Retinal pigment epithelial cell (primary cell): ENCODE measurements around the gene CPEB4.

Source experiments
- DNase-seq: peaks from one replicate; pipeline ENCODE4 v3.0.0-alpha.2; 2010; ENCODE audit warnings: low read depth
- H3K4me3 ChIP-seq: 2 replicates; pipeline ENCODE4 v1.5.1; 2011; ENCODE audit warnings: mild to moderate bottlenecking, low read length, control low read depth, moderate library complexity
- CTCF ChIP-seq: conservative IDR thresholded peaks from 2 replicates; pipeline ENCODE4 v1.5.1; 2011; ENCODE audit warnings: low read depth, low read length, control low read depth, inconsistent platforms

The CPEB4 gene

GRCh38 chr5:173932695-173933139 lies 44.6 kb downstream of the CPEB4 start:
- H3K4me3 ChIP-seq: no peak overlapping the region
- no peak for DNase-seq
- no peak for TF ChIP-seq CTCF

- H3K4me3 ChIP-seq: no peak overlapping the region
- TF ChIP-seq CTCF: no peak
- no peak for DNase-seq
Observed at GRCh38 chr5:173933901-173934300, 45.8 kb downstream of the CPEB4 start.

- no peak overlapping the region for H3K4me3 ChIP-seq
- no peak for TF ChIP-seq CTCF
- DNase-seq: no peak
Observed at GRCh38 chr5:173935396-173935795, 47.2 kb downstream of the CPEB4 start.

GRCh38 chr5:173940269-173940668 lies 52.1 kb downstream of the CPEB4 start:
- no peak for DNase-seq
- H3K4me3 ChIP-seq: no peak overlapping the region

GRCh38 chr5:173941102-173941501 lies 53.0 kb downstream of the CPEB4 start:
- TF ChIP-seq CTCF: no peak
- no peak overlapping the region for H3K4me3 ChIP-seq
- DNase-seq: no peak

More at GRCh38 chr5:173940269-173940668, 52.1 kb downstream of the CPEB4 start:
- no peak for TF ChIP-seq CTCF

GRCh38 chr5:173941758-173942401 lies 53.7 kb downstream of the CPEB4 start:
- TF ChIP-seq CTCF: no peak
- DNase-seq: no peak
- no peak overlapping the region for H3K4me3 ChIP-seq

GRCh38 chr5:173944511-173944910 lies 56.4 kb downstream of the CPEB4 start:
- TF ChIP-seq CTCF: no peak
- no peak for DNase-seq
- H3K4me3 ChIP-seq: no peak overlapping the region
